ENCODE results near the gene EPHB2.

DNA sequence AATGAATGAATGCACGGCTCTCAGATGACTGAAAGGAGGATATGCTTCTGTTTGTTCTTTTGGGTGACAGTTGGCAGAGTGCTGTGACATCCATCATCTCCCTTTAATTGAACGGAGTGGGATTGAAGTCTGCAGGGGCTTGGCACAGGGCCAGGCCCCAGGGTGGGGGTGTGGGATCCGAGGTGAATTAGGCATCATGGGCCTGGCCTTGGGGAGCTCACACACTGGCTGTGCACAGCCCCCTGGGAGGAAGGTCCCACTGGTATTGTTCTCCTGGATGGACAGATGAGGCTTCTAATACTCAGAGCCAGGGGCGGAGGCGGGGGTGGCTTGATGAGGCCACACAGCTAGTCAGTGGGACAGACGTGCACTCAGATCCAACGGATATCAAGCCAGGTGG lies 19.3 kb downstream of the EPHB2 start:
- TF ChIP-seq ZNF324 (tag by site-specific recombination; IDR thresholded peaks at IDR 0.05) (no peak), ZNF501 (tag by site-specific recombination; IDR thresholded peaks at IDR 0.05) (no peak), ZNF707 (tag by site-specific recombination; IDR thresholded peaks at IDR 0.05) (no peak), WT1 (tag by site-specific recombination; IDR thresholded peaks at IDR 0.05) (no peak)
- TF ChIP-seq, protein P1, sequence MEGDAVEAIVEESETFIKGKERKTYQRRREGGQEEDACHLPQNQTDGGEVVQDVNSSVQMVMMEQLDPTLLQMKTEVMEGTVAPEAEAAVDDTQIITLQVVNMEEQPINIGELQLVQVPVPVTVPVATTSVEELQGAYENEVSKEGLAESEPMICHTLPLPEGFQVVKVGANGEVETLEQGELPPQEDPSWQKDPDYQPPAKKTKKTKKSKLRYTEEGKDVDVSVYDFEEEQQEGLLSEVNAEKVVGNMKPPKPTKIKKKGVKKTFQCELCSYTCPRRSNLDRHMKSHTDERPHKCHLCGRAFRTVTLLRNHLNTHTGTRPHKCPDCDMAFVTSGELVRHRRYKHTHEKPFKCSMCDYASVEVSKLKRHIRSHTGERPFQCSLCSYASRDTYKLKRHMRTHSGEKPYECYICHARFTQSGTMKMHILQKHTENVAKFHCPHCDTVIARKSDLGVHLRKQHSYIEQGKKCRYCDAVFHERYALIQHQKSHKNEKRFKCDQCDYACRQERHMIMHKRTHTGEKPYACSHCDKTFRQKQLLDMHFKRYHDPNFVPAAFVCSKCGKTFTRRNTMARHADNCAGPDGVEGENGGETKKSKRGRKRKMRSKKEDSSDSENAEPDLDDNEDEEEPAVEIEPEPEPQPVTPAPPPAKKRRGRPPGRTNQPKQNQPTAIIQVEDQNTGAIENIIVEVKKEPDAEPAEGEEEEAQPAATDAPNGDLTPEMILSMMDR (tag by site-specific recombination; IDR thresholded peaks at IDR 0.05): no peak
- TF ChIP-seq, protein P2, sequence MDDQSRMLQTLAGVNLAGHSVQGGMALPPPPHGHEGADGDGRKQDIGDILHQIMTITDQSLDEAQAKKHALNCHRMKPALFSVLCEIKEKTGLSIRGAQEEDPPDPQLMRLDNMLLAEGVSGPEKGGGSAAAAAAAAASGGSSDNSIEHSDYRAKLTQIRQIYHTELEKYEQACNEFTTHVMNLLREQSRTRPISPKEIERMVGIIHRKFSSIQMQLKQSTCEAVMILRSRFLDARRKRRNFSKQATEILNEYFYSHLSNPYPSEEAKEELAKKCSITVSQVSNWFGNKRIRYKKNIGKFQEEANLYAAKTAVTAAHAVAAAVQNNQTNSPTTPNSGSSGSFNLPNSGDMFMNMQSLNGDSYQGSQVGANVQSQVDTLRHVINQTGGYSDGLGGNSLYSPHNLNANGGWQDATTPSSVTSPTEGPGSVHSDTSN (CRISPR knock-in tag; IDR thresholded peaks at IDR 0.05): no peak
- TF ChIP-seq, protein P3, sequence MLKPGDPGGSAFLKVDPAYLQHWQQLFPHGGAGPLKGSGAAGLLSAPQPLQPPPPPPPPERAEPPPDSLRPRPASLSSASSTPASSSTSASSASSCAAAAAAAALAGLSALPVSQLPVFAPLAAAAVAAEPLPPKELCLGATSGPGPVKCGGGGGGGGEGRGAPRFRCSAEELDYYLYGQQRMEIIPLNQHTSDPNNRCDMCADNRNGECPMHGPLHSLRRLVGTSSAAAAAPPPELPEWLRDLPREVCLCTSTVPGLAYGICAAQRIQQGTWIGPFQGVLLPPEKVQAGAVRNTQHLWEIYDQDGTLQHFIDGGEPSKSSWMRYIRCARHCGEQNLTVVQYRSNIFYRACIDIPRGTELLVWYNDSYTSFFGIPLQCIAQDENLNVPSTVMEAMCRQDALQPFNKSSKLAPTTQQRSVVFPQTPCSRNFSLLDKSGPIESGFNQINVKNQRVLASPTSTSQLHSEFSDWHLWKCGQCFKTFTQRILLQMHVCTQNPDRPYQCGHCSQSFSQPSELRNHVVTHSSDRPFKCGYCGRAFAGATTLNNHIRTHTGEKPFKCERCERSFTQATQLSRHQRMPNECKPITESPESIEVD (tag by site-specific recombination; IDR thresholded peaks at IDR 0.05): no peak

All from HEK293 (cell line).